HL-60 (cell line): Measurements from ENCODE around the gene NUBP2.

ENCODE experiments used
- DNase-seq, 2 experiments: peaks; one replicate each; pipeline ENCODE4 v3.0.0-alpha.2; 2010 to 2020; ENCODE audit warnings: low read depth in 1 of 2, low spot score in 1 of 2
- H3K27ac ChIP-seq: fragments of 250-450 bp; sonication (Bioruptor Pico); replicated peaks from 2 replicates; pipeline ENCODE4 v1.5.1; 2020; ENCODE audit warnings: mild to moderate bottlenecking, moderate library complexity
- H3K27me3 ChIP-seq: fragments of 250-450 bp; sonication (Bioruptor Pico); 2 replicates; pipeline ENCODE4 v1.5.1; 2021; ENCODE audit warnings: mild to moderate bottlenecking, moderate library complexity; ENCODE audit not compliant: insufficient read depth, poor library complexity, severe bottlenecking
- H3K4me3 ChIP-seq: replicated peaks from 2 replicates; pipeline ENCODE4 v1.5.1; 2011; ENCODE audit warnings: mild to moderate bottlenecking, control low read depth, low read length; ENCODE audit not compliant: insufficient read depth
- GABPA ChIP-seq: IDR thresholded peaks from 2 replicates; pipeline ENCODE4 v1.6.1; 2012; ENCODE audit warnings: low read depth
- POLR2AphosphoS5 ChIP-seq: IDR thresholded peaks from 2 replicates; pipeline ENCODE4 v1.6.1; 2012; ENCODE audit warnings: low read depth
- SPI1 ChIP-seq: IDR thresholded peaks from 2 replicates; pipeline ENCODE4 v1.6.1; 2012; ENCODE audit warnings: low read depth, mild to moderate bottlenecking, borderline replicate concordance
- TF ChIP-seq, protein P1 (sequence below): IDR thresholded peaks from 2 replicates; pipeline ENCODE4 v1.6.1; 2012; ENCODE audit warnings: low read depth; ENCODE audit not compliant: insufficient replicate concordance
- TF ChIP-seq, protein P2 (sequence below): IDR thresholded peaks from one replicate; pipeline ENCODE4 v1.5.1; 2011; ENCODE audit warnings: low read length, control low read depth, inconsistent platforms; ENCODE audit not compliant: insufficient read depth

Gene NUBP2

DNA sequence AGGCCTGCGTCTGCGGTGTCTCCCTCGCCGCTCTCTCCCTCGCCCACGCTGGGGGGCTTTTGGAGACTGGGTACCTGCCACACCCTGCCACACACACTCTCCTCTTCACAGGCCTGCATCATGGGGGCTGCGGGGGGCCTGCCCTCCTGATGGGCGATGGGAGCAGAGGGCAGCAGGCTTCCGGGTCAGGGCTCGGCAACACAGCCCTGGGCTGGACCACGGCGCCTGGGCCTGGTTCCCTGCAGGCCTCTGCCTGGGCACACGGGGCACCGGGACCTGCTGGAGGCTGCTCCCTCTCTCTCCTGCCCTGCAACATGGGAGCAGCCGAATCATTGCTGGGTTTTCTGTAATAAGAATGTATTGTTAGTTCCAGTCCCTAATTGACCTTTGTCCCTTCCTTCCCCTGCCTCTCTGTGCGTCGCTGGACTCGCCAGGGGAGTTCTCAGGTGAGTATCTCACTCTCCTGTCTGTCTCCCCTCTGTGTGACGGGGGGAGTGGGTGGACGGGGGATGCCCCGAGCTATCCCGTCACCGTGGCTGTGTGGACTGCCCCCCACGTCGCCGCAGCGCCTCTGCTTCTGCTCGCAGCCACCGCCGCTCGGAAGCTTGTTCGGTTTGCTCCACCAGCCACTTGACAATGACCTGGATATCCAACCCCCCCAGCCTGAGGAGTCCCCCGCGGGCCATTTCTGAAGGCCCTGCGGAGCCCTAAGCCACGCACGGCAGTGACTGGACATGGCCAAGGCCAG is 24.9 kb upstream of the NUBP2 start:
- H3K27me3 ChIP-seq, result no peaks in the 10 kb centered on the region
- TF ChIP-seq, protein P1, sequence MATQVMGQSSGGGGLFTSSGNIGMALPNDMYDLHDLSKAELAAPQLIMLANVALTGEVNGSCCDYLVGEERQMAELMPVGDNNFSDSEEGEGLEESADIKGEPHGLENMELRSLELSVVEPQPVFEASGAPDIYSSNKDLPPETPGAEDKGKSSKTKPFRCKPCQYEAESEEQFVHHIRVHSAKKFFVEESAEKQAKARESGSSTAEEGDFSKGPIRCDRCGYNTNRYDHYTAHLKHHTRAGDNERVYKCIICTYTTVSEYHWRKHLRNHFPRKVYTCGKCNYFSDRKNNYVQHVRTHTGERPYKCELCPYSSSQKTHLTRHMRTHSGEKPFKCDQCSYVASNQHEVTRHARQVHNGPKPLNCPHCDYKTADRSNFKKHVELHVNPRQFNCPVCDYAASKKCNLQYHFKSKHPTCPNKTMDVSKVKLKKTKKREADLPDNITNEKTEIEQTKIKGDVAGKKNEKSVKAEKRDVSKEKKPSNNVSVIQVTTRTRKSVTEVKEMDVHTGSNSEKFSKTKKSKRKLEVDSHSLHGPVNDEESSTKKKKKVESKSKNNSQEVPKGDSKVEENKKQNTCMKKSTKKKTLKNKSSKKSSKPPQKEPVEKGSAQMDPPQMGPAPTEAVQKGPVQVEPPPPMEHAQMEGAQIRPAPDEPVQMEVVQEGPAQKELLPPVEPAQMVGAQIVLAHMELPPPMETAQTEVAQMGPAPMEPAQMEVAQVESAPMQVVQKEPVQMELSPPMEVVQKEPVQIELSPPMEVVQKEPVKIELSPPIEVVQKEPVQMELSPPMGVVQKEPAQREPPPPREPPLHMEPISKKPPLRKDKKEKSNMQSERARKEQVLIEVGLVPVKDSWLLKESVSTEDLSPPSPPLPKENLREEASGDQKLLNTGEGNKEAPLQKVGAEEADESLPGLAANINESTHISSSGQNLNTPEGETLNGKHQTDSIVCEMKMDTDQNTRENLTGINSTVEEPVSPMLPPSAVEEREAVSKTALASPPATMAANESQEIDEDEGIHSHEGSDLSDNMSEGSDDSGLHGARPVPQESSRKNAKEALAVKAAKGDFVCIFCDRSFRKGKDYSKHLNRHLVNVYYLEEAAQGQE, result no peak
- TF ChIP-seq SPI1 (no peak), GABPA (no peak), POLR2AphosphoS5 (no peak)
- TF ChIP-seq, protein P2, sequence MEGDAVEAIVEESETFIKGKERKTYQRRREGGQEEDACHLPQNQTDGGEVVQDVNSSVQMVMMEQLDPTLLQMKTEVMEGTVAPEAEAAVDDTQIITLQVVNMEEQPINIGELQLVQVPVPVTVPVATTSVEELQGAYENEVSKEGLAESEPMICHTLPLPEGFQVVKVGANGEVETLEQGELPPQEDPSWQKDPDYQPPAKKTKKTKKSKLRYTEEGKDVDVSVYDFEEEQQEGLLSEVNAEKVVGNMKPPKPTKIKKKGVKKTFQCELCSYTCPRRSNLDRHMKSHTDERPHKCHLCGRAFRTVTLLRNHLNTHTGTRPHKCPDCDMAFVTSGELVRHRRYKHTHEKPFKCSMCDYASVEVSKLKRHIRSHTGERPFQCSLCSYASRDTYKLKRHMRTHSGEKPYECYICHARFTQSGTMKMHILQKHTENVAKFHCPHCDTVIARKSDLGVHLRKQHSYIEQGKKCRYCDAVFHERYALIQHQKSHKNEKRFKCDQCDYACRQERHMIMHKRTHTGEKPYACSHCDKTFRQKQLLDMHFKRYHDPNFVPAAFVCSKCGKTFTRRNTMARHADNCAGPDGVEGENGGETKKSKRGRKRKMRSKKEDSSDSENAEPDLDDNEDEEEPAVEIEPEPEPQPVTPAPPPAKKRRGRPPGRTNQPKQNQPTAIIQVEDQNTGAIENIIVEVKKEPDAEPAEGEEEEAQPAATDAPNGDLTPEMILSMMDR, result no peak
- H3K4me3 ChIP-seq, result no peak overlapping the region
- no peak overlapping the region for H3K27ac ChIP-seq
- no peak for DNase-seq

DNA sequence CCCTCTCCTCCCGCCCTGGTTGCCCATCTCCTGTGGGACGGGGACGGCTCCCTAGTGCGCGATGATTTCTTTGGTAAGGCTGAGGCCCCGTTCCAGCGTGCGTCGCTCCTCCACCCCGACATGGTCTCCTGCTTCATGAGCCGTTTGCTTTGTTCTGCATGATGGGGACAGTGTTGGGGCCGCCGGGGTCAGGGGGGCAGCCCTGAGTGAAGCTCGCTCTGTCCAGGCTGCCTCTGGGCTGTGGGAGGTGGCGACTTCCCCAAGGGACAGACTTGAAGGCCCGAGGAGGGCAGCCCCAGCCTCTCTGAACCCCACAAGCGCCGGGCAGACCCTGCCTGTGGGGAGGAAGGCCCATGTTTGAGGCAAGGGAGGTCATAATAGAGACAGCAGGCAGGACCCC is 23.8 kb upstream of the NUBP2 start:
- H3K27ac ChIP-seq, result no peak overlapping the region

DNA sequence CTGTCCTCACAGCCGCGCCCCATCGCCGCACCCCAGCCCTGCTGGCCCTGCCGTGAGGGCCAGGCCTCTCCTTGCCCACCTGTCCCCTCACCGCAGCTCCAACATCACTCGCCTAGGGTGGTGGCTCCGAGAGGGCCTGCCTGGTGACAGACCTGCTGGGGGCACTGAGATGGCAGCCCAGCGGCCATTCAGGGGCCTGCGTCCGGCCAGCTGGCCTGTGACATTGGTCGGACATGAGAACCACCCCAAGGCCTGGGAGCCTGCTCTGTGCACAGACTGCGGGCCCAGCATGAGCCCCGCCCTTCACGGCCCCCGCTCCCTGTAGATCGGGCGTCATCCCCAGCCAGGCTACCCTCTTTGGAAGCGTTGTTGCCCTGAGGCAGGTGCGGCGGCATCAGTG is 23.2 kb upstream of the NUBP2 start:
- H3K4me3 ChIP-seq, result no peak overlapping the region
- H3K27me3 ChIP-seq, result no peaks in the 10 kb centered on the region
- no peak for DNase-seq
- no peak for TF ChIP-seq SPI1
- no peak for TF ChIP-seq GABPA
- TF ChIP-seq, protein P1, result no peak
- TF ChIP-seq, protein P2, result no peak
- no peak for TF ChIP-seq POLR2AphosphoS5
- no peak overlapping the region for H3K27ac ChIP-seq

More for the DNA sequence above, 23.8 kb upstream of the NUBP2 start:
- Histone ChIP-seq H3K27me3 (no peaks in the 10 kb centered on the region), H3K4me3 (no peak overlapping the region)
- no peak for DNase-seq
- no peak for TF ChIP-seq POLR2AphosphoS5
- TF ChIP-seq, protein P2, result no peak
- TF ChIP-seq, protein P1, result no peak
- TF ChIP-seq GABPA, result no peak
- TF ChIP-seq SPI1, result no peak
